HepG2 (cell line): Measurements from ENCODE around the gene ADCY9. TPM values are rescaled to one million over a fixed set of nuclear protein-coding genes. Genes with fewer than 3 reads are reported as not detected.

Experiments used
- ARID4A ChIP-seq: sonication (generic); formaldehyde crosslinking; IDR thresholded peaks from 2 replicates; pipeline ENCODE4 v1.5.0; 2020; ENCODE audit warnings: mild to moderate bottlenecking, missing genetic modification reagents, borderline replicate concordance
- ASH2L ChIP-seq: fragments of 300-600, 200-600 bp; sonication (generic); IDR thresholded peaks from 2 replicates; pipeline ENCODE4 v1.7.0; 2017; ENCODE audit warnings: low read depth, mild to moderate bottlenecking, moderate library complexity, mixed read lengths, low read length; ENCODE audit not compliant: insufficient read length
- DBP ChIP-seq: sonication (generic); formaldehyde crosslinking; IDR thresholded peaks from 2 replicates; pipeline ENCODE4 v1.4.0; 2020; ENCODE audit warnings: missing genetic modification reagents; ENCODE audit errors: not compliant biosample characterization
- FLYWCH1 ChIP-seq: sonication (generic); formaldehyde crosslinking; IDR thresholded peaks from 2 replicates; pipeline ENCODE4 v1.8.1; 2023; ENCODE audit warnings: mild to moderate bottlenecking, missing genetic modification reagents
- GATAD2A ChIP-seq: IDR thresholded peaks from 2 replicates; pipeline ENCODE4 v1.6.1; 2016
- GZF1 ChIP-seq: sonication (generic); formaldehyde crosslinking; IDR thresholded peaks from 2 replicates; pipeline ENCODE4 v1.5.1; 2020; ENCODE audit warnings: mild to moderate bottlenecking, missing genetic modification reagents
- ISX ChIP-seq: sonication (generic); formaldehyde crosslinking; conservative IDR thresholded peaks from 2 replicates; pipeline ENCODE4 v1.5.0; 2020; ENCODE audit warnings: missing genetic modification reagents
- KDM4B ChIP-seq: sonication (generic); formaldehyde crosslinking; IDR thresholded peaks from 2 replicates; pipeline ENCODE4 v1.4.0; 2020; ENCODE audit warnings: missing genetic modification reagents
- MXD1 ChIP-seq: sonication (generic); formaldehyde crosslinking; IDR thresholded peaks from 2 replicates; pipeline ENCODE4 v1.4.0; 2020; ENCODE audit warnings: mild to moderate bottlenecking, missing genetic modification reagents
- NCOA2 ChIP-seq: sonication (generic); formaldehyde crosslinking; IDR thresholded peaks from 2 replicates; pipeline ENCODE4 v1.8.0; 2022; ENCODE audit warnings: inconsistent platforms
- NFYB ChIP-seq: sonication (generic); formaldehyde crosslinking; IDR thresholded peaks from 2 replicates; pipeline ENCODE4 v1.4.0; 2020; ENCODE audit warnings: missing genetic modification reagents
- POLR2AphosphoS5 ChIP-seq: IDR thresholded peaks from 2 replicates; pipeline ENCODE4 v1.6.1; 2012; ENCODE audit warnings: low read depth, low read length
- SP2 ChIP-seq: sonication (generic); formaldehyde crosslinking; IDR thresholded peaks from 2 replicates; pipeline ENCODE4 v1.5.1; 2020; ENCODE audit warnings: mild to moderate bottlenecking, missing genetic modification reagents
- THAP9 ChIP-seq: sonication (generic); formaldehyde crosslinking; IDR thresholded peaks from 2 replicates; pipeline ENCODE4; 2020; ENCODE audit warnings: missing genetic modification reagents, mild to moderate bottlenecking, borderline replicate concordance
- ZBTB21 ChIP-seq: sonication (generic); formaldehyde crosslinking; IDR thresholded peaks from 2 replicates; pipeline ENCODE4 v1.4.0; 2020; ENCODE audit warnings: missing genetic modification reagents
- ZBTB38 ChIP-seq: sonication (generic); formaldehyde crosslinking; IDR thresholded peaks from 2 replicates; pipeline ENCODE4 v1.5.1; 2020; ENCODE audit warnings: mild to moderate bottlenecking, missing genetic modification reagents
- ZBTB8A ChIP-seq: sonication (generic); formaldehyde crosslinking; IDR thresholded peaks from 2 replicates; pipeline ENCODE4 v1.4.0; 2020; ENCODE audit warnings: mild to moderate bottlenecking, low read depth, missing genetic modification reagents, borderline replicate concordance
- ZEB1 ChIP-seq: IDR thresholded peaks from 2 replicates; pipeline ENCODE4 v1.6.1; 2012; ENCODE audit warnings: mild to moderate bottlenecking, low read depth, inconsistent platforms; ENCODE audit not compliant: insufficient replicate concordance
- ZNF569 ChIP-seq: sonication (generic); formaldehyde crosslinking; IDR thresholded peaks from 2 replicates; pipeline ENCODE4 v1.5.0; 2020; ENCODE audit warnings: mild to moderate bottlenecking, missing genetic modification reagents, moderate library complexity, borderline replicate concordance
- ZNF607 ChIP-seq: sonication (generic); formaldehyde crosslinking; IDR thresholded peaks from 2 replicates; pipeline ENCODE4 v1.5.1; 2020; ENCODE audit warnings: missing genetic modification reagents, mild to moderate bottlenecking, borderline replicate concordance
- ZNF740 ChIP-seq: sonication (generic); formaldehyde crosslinking; IDR thresholded peaks from 2 replicates; pipeline ENCODE4 v1.4.0; 2020; ENCODE audit warnings: missing genetic modification reagents
- polyA plus RNA-seq, 8 experiments: library from polyadenylated mRNA; depleted of rRNA in 3 of 8; stranded (reverse) in 7 of 8; unstranded in 1 of 8; fragments of >200 nt; fragmentation: Illumina TruSeq in 4 of 8; extraction: Trizol in 4 of 8; gene quantifications; 2 replicates each; pipeline versions ENCODE4 v1.2.1 to v1.2.3, GENCODE V29; 2011 to 2016; ENCODE audit warnings: low read depth in 4 of 8, missing spikeins in 1 of 8, mixed read lengths in 1 of 8; ENCODE audit not compliant: insufficient read depth in 1 of 8
- total RNA-seq, 5 experiments: library from RNA; depleted of rRNA; stranded (reverse); fragments of >200 nt; fragmentation: Illumina TruSeq; extraction: Trizol; gene quantifications; 2 replicates each; pipeline ENCODE4 v1.2.3, GENCODE V29; 2016; ENCODE audit warnings: low read depth in 1 of 5

Gene ADCY9
- total and polyA plus RNA-seq, 2 of the 13 experiments (the other 11 are each of a cell fraction or from before 2014, with no cell fraction given) = 11.2 to 13.9 TPM

- TF ChIP-seq ZBTB21 (CRISPR knock-in tag) (no peak), POLR2AphosphoS5 (0 out of 2 replicates have a peak, but pooled peaks have one; percentile 40), SP2 (no peak), MXD1 (peak; percentile 45; the same call in 1 of the 2 replicates), ZNF740 (no peak), ASH2L (peak; percentile 41), GATAD2A (no peak), THAP9 (CRISPR knock-in tag) (no peak), DBP (no peak), NCOA2 (CRISPR knock-in tag) (no peak), ISX (no peak), ZBTB38 (CRISPR knock-in tag) (0 out of 2 replicates have a peak, but pooled peaks have one; percentile 17), ZNF607 (CRISPR knock-in tag) (no peak), ZBTB8A (CRISPR knock-in tag) (no peak), ZNF569 (CRISPR knock-in tag) (no peak), NFYB (no peak), ZEB1 (no peak), KDM4B (no peak), ARID4A (peak; percentile 66; the same call in 1 of the 2 replicates), FLYWCH1 (CRISPR knock-in tag) (no peak), GZF1 (CRISPR knock-in tag) (no peak)
Observed at GRCh38 chr16:4116325-4117249, at the start of gene ADCY9 (continued).
